Muscle of arm (tissue), 12 donors: ENCODE results near the gene ZBTB48. TPM values are rescaled to one million over a fixed set of nuclear protein-coding genes. Genes with fewer than 3 reads are reported as not detected.
"Not testable (repeated sequence)": the region's sequence is repeated elsewhere in the genome, so short reads cannot be mapped to it uniquely, and the experiment has no call there.

Experiments used
- DNase-seq: peaks from one replicate; pipeline ENCODE4 v3.0.0-alpha.2; 2013
- polyA plus RNA-seq, 12 donors: library from polyadenylated mRNA; unstranded; fragments of 120-200 nt; gene quantifications; one replicate each; pipeline ENCODE4 v1.2.1, GENCODE V29; 2013; ENCODE audit not compliant: insufficient read length in 12 of 12

Gene ZBTB48
- polyA plus RNA-seq, 12 donors, result 12.0 to 31.4 (median 18.5) TPM; not detected in 1

- DNase-seq, result no peak
These were observed 10.3 kb downstream of the ZBTB48 start for GRCh38 chr1:6590046-6590445.

DNA sequence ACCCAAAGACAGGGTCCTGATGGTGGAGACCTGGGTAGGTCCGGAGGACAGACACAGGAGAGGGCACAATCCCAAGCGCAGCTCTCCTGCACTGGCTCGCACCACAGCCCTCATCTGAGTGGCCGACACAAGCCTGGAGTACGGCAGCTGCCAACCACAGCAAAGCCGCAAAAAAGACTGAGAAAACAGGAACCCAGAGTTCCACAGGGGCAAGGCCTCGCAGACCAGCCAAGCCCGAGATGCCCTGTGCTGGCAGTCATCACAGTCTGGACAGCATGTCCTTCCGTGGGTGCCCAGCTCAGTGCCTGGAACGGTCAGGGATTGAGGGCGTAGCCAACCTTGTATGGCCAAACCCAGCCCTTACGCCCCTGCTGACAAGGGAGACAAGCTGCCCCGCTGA lies 11.4 kb downstream of the ZBTB48 start:
- DNase-seq, result no peak

DNA sequence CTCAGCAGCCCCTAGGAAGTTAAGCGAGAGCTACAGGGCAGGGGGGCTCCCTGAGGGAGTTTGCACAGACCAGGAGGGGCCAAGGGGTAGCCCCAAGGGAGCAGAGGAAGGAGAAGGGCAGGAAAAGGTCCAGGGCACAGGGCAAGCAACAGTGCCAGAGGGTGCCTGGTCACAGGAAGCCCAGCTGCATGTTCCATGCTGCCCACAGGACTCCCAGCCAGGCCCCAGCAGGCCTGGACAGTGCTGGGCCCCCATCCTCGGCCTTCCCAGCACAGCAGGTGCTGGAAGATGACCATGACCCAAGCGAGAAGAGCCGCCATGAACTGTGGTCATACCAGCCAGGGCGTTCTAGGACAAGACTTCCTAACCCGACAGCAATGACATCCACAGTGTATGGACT lies 11.8 kb downstream of the ZBTB48 start:
- no peak for DNase-seq

DNA sequence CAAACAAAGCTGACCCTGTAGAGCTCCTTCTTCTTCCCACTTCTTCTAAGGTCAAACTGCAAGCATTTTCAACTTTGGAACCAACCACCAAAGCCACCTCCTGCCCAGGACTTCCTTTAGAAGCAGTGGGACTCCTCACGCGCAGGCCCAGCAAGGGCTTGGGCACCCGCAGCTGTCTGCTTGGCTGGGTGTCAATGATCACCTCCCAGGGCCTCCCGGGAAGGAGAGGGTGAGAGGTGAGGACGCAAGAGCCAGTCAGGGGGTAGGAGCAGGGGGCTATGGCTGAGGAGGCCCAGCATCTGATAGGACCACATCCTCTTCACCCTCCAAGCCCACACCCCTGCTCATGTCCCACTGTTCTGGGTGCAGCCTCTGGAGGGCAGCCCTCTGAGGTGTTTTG lies 12.6 kb downstream of the ZBTB48 start:
- DNase-seq, result no peak

DNA sequence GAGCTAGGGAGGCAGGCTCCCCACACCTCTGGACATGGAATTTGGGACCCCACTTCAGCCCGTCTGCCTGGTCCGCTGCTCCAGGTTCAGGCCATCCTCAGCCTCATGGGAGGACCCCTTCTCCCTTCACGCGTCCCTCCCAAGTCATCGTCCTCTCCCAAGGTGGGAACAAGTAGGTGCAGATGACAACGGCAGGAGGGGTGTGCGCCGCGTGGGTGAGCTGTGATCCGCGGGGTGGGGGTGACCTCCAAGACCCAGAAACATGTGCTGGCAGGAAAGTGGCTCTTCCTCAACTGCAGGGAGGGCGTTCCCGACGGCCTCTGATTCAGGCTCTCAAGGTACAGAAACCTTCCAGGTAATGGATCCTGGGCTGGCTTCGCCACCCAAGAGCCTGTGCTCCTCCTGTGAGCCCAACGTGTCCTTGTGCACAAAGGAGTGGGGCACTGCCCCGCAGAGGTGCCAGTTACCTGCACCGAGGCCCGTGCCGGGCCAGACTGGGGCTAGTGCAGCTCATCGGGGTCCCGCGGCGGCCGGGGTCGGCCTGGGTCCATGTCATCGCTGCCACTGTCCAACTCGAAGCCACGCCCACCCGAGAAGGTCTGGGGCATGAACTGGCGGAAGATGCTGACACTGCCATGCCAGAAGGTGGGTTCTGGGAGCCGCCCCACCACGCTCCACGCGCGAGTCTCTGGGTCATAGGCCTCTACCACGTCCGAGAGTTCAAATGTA lies 13.2 kb downstream of the ZBTB48 start:
- no peak for DNase-seq

DNA sequence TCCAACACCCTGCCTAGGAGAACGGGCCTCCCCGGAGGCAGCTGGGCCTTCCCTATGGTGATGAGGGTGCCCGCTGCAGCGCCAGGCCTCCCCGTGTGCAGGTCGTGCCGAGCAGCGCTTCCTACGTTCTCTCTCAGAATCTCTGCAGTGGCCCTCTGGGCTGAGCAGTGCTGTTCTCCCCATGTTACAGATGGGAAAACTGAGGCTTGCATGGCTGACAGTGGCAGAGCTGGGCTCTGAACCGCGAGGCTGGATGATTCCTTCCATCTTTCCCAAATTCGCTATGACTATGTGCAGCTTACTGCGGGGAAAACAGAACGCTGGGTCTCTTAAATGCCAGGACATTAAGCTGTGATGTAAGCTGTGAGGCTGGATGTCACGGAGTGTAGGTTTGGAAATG lies 14.0 kb downstream of the ZBTB48 start:
- DNase-seq, result no peak

GRCh38 chr1:6594977-6595740 lies 15.4 kb downstream of the ZBTB48 start:
- no peak for DNase-seq

- DNase-seq, result no peak
These were observed 16.6 kb downstream of the ZBTB48 start for GRCh38 chr1:6596351-6596750.

DNA sequence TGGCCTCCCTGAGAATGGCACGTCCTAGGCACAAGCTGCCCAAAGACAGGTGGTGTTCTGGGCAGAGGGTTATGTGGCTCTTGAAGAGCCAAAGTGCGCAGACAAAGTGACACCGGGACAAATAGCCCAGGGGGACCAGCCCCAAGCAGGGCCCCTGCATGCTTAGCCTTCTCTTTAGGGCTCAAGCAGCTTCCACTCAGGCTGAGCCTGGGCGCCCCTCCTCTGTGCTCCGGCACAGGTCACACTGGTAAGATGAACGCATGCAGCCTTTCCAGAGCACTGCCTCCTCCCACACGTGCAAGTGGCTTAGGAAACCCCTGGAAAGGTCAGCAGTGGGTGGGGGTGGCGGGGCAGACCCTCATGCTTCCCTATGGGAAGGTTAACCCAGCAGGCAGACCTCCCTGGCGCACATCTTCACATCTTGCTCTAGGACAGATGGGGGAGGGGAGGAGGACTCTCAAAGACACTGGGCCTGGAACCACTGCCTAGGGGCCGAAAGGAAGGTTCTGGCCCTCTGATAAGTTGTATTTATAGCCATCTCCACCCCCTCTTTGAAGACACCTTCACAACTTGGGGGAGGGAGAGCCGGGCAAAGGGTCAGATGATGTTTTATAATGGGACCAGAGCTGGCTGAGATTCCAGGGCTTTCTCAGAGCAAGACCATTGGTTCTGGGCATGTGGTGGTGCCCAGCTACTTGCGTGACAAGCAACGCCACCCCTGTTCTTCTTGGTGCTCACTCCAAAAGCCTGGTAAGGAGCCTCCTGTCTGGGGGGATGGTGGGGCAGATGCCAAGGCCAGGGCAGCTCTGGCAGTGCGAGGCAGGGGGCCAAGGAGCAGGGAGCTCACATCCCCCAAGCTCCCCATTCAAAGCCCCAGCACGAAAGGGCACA lies 17.3 kb downstream of the ZBTB48 start:
- no peak for DNase-seq

DNA sequence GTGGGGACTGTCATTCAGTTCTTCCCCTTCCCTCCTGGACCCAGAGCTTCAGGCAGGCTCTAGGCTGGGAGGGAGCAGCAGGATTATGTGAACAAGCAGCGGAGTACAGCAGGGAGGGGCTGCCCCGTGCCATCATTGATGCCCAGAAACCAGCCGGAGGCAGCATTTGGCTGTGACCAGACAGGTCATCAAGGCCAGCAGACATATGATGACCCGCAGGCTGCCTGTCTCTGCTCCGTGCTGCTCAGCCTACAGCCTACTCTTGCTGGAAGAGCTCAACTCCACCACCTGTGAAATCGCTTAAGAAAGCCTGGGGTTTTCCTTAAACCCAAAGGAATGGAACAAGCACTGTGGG lies 18.0 kb downstream of the ZBTB48 start:
- DNase-seq, result no peak

- DNase-seq, result no peak
These were observed 19.6 kb downstream of the ZBTB48 start for GRCh38 chr1:6599141-6599975.

GRCh38 chr1:6599991-6600390 lies 20.2 kb downstream of the ZBTB48 start:
- not testable (repeated sequence) for DNase-seq

DNA sequence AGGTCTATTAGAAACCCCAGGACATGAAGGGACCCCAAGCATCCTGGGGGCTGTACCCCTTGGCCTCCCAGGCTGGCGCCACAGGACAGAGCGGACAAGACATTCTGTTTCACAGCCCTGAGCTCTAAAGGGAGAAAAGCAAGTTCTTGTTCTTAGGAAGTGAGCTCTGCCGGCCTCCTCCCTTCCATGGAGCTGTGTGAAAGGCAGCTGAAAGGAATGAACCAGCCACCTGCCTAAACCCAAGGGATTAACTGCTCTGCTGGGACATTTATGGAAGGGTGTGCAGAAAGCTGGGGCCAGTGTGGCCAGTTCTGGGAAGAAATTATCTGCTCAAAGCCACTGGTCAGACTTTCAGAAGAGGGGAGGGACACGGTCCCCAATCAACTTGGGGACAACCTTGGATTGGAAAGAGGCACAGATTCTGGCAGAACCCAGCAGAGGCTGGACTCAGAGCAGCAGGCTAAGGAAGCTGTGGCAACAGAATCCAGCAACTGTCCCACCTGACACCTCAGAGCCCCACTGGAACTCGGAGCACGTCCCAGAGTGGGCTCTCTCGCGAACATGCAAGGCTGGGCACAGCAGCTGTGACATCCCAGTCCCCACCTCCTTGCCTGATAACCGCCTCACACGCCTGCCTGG lies 20.7 kb downstream of the ZBTB48 start:
- no peak for DNase-seq

DNA sequence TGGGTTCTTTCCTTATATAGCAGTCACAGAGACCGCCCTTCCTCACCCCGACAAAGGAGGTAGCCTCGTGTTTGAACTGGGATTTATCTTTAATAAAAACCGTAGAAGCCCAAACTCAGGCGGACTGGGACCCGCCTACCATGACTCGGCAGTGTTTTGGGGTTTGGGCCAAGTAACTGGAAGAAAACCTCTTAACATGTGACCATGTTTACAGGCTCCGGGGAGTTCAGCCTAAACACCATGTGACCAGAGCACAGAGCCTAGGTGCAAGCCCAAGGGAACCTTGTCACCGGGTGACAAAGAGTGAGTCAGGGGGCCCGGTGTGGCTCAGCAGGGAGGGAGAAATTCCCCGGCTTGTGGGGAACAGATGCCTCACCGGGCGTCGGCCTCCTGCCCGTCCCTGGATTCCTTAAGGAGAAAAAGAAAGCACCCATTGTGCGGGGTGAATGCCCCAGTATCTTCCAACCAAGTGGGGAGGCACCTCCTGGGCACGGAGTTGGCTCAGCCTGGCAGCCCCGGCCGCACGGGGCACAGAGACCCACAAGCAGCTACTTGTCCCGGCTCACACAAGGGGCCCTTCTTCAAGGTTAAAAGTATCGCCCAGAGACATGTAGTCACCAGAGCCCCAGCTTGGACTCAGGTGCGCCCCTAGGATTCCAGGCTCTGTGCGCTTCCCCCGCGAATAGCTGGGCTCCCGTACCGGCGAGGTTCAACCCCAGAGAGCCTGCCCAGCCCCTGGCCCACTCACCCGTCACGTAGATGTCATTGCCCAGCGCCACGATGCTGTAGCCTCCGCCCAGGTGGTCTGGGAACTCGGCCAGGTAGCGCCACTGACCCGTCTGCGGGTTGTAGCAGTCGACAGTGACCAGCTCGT lies 21.5 kb downstream of the ZBTB48 start:
- no peak for DNase-seq

DNA sequence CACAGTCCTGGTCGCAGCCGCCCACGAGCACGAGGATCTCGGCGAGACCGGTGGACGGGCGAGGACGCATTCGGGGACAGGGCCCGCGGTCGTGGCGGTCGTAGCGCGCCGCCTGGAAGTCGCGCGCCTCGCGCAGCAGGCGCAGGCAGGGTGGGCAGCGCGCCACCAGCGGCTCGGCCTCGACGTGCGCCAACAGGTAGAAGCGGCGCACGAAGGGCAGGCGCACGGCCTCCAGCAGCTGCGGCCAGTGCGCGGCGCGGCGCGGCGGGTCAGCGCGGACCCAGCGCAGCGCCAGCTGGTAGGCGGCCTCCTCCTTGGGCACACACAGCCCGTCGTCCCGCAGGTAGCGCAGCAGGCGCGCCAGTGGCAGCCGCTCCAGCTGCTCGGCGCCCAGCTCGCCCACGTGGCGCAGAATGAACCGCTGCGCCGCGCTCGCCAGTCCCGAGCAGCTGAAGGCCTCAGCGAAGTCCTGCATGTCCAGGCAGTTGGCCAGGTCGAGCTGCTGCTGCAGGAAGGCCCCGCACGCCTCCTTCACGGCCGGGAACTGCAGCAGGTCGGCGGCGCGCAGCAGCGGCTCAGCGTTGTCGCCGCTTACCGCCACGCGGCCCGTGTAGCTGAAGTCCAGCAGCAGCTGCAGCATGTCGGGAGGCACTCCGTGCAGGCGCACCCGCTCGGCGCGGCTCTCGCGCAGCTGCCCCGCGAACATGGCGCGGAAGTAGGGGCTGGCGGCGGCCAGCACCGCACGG lies 22.3 kb downstream of the ZBTB48 start:
- DNase-seq, result no peak

DNA sequence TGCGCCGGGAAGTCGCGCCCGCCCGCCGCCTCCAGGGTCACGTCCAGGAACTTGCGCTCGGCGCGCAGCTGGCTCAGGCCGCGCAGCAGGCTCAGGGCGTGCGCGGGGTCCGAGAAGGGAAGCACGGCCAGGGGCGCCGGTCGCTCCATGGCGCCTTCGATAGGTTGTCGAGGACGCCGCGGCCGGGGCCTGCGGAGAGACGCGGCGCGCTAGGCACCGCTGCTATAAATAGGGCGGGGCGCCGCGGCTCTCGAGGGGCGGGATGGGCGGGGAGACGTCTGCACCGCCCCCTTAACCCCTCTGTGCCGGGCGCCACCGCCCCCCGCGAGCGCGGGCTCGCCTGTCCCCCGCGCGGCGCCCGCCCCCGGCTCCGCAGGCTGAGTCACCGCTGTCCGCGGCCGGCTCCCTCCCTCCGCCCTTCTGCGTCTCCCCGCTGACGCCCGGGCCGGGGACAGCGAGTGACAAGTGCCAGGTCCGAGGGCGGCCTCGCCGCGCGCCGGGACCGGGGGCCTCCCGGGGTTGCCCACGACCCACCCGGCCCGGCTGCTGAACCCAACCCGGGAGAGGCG lies 23.0 kb downstream of the ZBTB48 start, which contains the start of gene KLHL21:
Gene KLHL21 (minus strand): TSS at position 201 of the 569 bp plus-strand sequence. CDS start 52 bp downstream, at position 149.
- DNase-seq, result peak; percentile 88

GRCh38 chr1:6603238-6603914 lies 23.6 kb downstream of the ZBTB48 start:
- DNase-seq, result peak; percentile 88

GRCh38 chr1:6603915-6604558 lies 24.2 kb downstream of the ZBTB48 start:
- DNase-seq, result peak; percentile 75
